CD4-positive, alpha-beta T cell treated with Interferon gamma for 1 hour (primary cell): ENCODE measurements around the gene PDE1A.
"Not testable (repeated sequence)": the region's sequence is repeated elsewhere in the genome, so short reads cannot be mapped to it uniquely, and the experiment has no call there.

ENCODE experiments used
- DNase-seq: peaks from one replicate; pipeline ENCODE4 v3.0.0-alpha.2; 2020

Gene PDE1A

DNA sequence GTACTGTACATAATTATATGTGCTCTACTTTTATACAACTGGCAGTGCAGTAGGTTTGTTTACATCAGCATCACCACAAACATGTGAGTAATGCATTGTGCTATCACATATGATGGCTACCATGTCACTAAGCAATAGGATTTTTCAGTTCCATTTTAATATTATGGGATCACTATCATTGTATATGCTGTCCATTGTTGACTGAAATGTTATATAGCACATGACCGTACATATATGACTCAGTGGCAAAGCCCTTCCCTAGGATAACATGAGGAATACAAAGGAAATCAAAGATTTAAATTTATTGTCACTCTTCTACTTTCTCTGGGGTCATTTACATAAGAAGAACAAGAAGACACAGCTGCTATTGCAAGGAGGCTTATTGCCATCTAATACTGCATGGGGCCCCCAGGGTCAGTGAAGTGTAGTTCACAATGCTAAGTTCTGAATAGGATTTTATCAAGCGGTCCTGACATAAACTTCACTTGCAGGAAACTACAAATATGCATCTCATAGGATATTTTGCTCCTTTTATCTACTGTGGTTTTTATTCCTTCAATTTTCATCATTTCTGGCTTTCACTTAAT, 21.8 kb downstream of the PDE1A start:
- no peak for DNase-seq

DNA sequence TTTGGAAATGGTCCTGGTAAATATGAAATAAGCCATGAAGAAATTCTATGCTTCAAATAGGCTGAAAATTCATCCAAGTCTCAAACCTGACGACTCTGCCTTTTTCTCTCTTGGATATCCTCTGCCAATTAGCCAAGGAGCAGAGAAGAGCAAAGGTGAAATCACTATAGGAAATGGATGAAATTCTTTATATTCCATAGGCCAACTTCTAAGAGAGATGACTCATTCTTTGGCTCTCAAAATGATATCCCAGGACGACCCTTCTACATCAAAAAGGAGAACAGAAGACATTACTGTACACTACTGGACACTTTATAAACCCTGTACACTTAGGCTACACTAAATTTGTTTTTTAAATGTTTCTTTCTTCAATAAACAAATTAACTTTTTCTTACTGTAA, 22.7 kb downstream of the PDE1A start:
- no peak for DNase-seq

DNA sequence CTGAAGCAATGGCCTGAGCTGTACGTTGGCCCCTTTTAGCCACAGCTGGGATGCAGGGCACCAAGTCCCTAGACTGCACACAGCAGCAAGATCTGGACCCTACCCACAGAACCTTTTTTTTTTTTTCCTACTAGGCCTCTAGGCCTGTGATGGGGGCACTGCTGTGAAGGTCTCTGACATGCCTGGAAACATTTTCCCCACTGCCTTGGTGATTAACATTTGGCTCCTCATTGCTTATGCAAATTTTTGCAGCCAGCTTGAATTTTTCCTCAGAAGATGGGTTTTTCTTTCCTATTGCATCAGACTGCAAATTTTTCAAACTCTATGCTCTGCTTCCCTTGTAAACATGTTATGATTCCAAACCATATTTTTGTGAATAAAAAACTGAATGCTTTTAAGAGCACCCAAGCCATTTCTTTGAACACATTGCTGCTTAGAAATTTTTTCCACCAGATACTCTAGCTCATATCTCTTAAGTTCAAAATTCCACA, 33.5 kb downstream of the PDE1A start:
- no peak for DNase-seq

DNA sequence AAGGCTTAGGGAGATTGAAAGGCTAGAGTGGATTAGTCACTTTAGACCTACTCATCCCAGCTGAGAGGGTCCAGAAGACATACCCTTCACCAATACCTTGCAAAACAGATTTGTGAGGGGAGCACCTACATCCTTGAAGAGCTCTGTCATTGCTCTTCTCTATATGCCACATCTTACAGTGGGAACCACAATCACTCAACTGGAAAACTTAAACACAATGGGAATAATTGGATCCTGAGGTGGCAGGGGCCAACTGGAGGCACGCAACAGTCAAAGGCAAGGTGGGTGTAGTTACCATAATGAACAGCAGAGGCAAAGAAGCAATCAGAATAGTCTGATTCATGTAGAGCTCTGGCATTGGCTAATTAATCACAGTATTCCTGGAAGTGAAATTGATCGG, 35.4 kb downstream of the PDE1A start:
- no peak for DNase-seq

DNA sequence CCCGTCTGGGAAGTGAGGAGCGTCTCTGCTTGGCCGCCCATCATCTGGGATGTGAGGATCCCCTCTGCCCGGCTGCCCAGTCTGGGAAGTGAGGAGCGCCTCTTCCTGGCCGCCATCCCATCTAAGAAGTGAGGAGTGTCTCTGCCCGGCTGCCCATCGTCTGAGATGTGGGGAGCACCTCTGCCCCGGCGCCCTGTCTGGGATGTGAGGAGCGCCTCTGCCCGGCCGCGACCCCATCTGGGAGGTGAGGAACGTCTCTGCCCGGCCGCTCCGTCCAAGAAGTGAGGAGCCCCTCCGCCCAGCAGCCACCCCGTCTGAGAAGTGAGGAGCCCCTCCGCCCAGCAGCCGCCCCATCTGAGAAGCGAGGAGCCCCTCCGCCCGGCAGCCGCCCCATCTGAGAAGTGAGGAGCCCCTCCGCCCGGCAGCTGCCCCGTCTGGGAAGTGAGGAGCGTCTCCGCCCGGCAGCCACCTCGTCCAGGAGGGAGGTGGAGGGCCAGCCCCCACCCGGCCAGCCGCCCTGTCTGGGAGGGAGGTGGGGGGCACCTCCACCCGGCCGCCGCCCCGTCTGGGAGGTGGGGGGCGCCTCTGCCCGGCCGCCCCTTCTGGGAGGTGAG, 40.5 kb downstream of the PDE1A start:
- not testable (repeated sequence) for DNase-seq

DNA sequence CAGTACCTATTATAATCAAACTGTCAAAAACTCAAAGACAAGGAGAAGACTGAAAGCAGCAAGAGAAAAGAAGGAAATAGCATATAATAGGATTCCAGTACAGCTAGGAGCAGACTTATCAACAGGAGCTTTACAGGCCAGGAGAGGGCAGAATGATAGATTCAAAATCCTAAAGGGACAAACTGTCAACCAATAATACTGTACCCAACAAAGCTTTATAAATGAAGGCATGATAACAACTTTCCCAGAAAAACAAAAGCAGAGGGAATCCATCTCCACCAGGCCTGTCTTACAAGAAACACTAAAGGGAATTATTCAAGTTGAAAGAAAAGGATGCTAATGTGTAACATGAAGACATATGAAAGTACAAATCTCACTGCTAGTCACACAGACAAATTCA, 42.0 kb downstream of the PDE1A start:
- DNase-seq = no peak

DNA sequence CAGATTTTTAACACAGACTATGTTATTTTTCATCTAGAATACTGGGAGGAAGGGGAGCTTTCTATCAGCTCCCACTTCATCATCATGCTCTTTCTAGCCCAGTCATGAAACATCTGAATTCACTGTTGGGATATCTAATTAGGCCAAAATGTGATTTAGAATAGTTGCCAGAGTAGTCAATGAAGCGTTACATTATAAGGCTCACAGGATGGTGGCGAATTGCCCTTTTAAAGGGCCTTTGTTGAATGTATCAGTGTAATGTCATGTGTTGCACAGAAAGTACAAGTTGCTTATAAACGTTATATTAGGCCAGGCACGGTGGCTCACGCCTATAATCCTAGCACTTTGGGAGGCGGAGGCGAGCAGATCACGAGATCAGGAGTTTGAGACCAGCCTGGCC, 45.6 kb downstream of the PDE1A start:
- DNase-seq = no peak

DNA sequence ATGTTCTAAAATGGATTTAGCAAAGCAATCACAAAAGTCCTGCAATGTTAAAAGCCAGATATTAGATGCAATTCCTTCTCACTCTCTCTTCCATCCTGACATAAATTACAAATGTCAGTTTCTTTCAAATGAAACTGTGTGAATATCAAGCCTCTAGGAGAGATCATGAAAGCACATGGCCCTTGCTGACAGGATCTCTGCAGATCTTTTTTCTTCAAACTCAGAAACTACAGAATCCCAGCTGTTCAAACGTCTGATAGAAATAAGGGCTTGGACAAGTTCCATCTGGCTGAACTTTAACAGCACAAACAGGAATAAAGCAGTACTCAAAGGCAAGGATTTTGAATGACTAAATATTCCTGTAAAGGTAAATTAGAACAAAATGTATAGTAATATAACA, 47.6 kb downstream of the PDE1A start:
- no peak for DNase-seq

DNA sequence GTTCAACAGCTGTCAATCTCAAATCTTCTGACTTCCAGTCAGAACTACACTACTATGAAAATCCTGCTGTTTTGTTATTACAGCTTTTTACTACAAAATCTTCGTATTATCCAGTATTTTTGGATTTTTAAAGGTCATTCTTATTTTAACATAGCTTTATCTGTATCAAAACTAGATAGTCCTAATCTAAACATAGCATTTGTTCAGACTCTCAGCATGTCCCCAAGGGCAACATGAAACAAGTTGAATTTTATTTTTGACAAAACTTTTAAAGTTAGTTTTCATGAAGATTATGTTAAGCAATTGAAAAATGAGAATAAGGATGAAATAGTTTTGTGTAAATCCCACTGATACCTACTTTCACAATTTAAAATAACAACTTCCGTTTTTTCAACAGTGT, 48.1 kb downstream of the PDE1A start:
- no peak for DNase-seq

DNA sequence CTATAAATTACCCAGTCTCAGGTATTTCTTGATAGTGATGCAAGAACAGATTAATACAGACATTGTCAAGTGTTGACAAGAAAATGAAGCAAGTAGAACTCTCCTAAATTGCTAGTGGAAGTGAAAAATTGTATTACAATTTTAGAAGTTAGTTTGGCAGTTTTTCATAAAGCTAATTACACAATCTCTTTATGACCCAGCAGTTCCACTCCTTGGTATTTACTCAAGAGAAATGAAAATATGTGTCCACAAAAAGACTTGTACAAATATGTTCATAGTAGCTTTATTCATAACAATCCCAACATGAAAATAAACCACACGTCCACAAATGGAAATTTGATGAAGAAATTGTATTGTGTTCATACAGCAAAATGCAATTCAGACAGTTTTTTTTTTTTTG, 49.4 kb downstream of the PDE1A start:
- DNase-seq = no peak

DNA sequence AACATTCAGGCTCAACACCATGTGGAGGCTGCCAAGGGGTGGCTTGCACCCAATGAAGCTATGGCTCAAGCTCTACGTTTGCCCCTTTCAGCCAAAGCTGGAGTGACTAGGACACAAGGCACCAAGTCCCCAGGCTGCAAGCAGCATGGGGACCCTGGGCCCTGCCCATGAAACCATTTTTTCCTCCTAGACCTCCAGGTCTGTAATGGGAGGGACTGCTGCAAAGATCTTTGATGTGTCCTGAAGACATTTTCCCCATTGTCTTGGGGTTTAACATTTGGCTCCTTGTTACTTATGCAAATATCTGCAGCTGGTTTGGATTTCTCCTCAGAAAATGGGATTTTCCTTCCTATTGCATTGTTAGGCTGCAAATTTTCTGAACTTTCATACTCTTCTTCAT, 51.0 kb downstream of the PDE1A start:
- DNase-seq = no peak

DNA sequence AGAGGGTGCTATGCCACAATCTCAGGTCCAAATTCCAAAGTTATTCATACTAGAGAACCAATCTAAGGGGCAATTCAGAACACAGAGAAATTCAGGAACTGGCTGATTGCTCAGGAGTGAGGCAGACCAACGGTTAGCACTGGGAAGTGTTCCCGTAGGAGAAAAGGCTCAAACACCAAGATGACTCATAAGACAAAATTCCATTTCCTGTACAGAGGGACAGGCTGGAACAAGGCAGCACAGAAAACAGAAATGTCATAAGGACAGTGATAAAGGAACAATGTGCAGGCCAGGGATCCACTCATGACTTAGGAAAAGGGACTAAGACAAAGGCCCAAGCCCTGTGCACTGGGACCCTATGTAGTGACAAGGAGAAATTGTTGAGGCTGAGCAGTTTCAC, 54.2 kb downstream of the PDE1A start:
- DNase-seq = no peak

DNA sequence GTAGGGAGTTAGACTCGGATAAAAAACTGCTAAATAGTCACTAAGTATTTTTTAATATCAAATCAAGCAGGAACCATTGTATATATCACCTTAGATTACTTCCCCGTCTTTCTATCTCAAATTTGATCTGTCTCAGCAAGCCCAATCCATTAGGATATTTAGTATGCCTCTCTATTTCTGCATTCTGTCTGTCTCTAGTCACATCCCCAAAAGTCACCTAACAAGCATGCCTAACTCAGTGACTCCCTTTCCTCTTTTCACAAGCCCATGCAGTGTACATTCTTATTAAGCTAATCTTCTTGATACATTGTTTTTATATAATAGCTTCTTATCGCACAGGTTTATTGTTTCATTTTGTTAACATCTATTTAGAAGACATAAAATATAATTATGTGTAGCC, 57.8 kb downstream of the PDE1A start:
- no peak for DNase-seq

DNA sequence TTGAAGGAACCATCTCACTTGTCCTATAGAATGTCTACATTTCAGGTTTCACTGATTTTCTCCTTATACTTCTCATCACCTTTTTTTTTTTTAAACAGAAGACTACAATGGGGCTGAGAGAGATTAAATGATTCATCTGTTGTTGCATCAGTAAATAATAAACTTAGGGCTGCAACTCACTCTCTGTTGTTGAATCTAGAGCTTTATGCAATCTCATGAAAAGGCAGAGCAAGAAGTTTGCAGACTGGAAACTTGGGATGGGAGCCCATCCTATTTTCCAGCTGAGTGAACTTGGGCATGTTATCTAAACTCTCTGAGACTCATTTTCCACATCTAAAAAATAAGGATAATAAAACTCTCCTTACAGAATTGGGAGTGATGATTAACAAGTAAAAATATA, 58.4 kb downstream of the PDE1A start:
- no peak for DNase-seq

DNA sequence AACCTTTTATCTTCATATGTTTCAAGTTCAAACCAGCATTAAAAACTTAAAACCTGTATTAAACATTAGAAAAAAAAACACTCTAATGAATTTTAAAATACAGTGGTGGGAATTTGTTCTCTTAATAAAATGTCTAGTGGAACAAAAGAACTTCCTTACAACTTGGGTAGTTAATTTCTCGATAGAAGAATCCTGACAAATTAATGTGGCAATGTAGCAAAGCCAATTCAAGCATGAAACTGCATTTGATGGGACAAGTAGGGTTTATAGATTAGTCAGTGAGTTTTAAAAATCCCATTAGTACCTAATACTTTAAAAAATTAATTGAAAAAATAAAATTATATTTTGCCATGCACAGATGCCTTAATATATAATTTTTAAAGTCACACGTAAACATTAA, 59.4 kb downstream of the PDE1A start:
- DNase-seq = no peak

DNA sequence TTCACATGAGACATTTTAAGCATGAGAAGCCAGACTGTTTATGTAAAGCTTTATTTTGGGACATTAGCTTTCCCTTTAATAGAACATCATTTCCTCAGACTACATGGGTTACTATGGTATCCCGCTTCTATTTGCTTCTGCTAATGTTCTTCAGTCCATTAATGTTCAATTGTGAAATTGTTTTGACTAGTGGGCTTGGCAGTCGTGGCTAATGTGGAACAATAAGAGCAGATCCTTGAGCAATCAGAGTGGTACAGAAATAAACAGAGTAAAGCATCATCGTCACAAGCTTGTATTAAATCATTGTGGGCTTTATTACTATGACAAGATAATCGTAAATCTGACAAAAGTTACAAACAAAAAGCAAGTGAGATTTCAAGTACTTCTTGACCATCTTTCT, 60.2 kb downstream of the PDE1A start:
- no peak for DNase-seq

DNA sequence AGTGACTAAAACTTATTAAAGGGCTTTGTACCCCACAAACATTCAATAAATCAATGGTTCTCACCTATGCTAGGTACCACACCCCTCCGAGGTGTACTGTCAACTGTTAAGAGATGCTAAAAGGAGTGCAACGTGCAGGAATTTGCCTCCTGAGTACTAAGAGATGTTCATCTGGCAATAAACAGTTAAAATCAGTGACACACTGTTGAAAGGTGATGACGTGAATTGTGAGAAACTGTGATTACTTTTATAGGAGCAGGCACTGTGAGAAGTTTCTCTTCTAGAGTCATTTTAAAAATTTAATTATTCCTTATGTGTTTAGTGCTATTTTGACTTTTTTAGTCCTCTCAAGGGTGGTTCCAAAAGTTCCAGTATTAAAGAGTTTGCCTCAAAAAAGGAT, 61.0 kb downstream of the PDE1A start:
- DNase-seq = no peak

DNA sequence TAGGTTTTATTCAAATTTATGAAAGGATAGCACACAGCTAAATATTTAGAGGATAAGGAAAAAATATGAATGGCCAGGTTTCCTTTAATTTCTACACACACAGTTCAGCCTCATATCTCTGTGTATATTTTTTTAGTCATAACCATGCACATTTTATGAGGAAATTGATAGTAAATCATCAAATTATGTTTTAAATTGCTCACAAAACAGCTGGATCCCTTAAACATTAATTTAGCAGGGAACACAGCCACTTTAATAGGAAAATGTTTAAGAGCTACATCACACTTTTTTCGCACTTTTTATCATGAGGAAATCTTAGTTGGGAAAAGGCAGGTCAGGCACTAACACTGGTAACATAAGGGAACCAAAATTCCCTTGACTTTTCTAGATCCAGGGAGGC, 65.4 kb downstream of the PDE1A start:
- no peak for DNase-seq

DNA sequence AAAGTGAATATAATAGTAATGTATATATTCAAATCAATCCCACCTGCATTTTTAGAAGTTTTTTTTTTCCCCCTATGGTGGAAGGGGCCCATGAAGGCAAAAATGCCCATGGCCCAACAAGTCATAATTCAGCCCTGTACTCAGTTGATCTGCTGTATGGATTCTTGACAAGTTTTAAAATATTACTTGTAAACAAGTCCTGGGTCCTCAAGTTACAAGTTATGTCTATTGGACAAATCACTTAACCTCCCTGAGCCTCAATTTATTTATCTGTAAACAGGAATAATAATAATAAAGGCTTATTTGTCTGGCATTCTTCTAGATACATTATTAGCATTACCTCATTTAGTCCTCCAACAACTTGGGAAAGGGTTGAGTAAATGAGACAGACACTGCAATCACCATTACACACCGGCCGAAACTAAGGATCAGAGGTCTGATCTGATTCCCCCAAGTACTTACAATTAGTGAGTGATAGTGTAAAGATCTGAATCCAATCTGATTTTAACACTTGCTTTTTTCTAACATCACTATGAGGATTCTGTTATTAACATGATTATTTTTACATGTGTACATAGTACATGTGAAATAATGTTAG, 66.1 kb downstream of the PDE1A start:
- no peak for DNase-seq

DNA sequence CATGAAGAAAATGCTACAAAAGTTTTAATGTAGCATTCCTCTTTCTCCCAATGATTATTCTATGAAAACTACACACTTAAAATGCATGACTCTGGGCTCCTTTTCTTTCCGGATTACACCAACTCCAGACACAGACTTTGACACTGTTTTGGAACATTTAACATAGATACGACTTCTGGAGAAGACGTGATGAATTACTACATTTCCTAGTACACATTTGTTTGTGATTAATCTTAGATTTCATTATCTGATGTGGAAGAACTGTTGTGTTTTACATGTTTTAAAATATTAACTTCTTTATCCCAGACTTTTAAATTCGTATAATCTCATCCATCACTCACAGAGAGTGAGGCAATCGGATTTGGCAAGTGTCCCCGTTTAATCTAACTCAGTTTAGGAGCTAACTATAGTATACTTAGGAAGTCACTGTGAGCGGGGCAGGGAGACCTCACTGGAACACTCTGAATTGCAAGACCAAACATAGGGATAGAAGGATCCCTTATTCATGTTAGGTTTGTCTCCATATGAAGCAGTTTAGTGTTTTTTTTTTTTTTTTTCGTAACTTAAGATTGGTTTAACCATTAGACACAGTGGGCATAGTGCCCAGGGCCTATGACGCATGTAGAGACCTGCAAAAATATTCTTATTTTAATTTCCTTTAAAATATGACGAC, 66.7 kb downstream of the PDE1A start:
- no peak for DNase-seq

DNA sequence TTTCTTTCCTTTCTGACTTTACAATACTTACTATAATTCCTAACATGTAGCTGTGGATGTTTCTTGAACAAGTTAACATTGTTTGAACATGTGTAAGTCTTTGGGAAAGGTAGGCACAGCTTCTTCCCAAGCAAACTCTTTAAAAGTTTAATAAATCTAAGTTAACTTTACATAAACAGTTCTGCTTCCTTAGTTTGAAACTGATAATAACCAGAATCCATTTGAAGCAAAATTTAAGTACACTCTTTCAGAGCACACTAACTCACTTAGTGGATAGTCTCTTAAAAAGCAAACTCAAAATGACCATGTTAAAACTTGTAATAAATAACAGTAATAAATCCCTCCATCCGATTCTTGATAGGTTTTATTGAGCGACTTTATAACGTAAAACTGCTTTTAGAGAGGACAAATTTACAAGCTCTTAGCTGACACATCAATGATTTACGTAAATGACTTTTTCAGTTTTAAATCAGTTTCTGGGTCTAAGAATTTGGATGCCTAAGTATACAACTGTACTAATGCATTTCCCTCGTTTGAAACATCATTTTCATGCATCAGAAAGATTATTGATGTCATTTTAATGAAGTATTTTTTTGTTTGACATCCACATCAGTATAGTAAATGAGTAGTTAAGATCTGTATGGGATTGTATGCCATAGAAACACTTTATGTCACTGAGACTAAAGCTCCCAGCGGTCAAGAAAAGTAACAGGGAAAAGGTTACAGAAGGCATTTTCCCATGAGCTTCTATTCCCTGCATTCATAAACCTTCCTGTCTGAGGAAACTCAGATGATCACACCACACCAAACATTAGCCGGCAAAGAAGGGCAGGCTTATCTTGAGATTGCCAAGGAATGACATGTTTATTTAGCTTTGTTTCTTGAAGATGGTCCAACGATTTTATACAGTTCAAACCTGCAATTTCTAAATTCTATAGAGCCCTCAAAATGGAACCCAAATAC, 67.5 kb downstream of the PDE1A start:
- DNase-seq = no peak

DNA sequence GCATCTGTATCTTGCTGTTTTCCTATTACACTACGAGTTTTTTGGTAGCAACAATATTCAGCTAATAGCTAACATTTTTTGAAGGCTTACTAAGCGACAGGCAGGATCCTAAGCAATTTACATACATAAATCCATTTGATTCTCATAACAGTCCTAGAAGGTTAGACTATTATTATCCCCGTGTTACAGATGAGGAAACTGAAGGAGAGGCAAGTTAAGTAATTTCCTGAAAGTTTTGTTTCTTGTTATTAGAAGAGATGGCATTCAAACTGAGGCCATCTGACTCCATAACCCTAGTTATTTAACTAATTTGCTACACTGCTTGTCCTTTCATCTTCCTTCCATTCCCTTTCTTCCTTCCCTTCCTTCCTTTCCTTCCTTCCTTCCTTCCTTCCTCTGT, 68.2 kb downstream of the PDE1A start:
- no peak for DNase-seq

DNA sequence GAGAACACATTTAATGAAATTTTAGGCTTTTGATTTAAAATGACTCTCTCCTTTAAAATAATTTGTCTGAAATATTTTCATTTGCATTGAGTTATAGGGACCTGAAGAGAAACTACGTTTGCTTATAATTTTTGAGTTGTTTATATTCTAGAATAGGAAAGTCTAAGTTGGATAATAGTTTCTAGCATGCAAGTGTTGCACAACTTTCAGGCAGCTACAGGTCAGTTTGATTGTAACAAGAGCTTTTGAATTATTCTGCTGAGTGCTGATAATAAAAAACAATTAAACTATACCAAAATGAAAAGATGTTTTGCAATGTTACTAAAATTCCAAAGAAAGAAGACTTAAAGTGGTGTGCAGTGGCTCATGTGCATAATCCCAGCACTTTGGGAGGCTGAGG, 71.0 kb downstream of the PDE1A start:
- no peak for DNase-seq
